Adipose tissue (tissue), 3 donors: Measurements from ENCODE around the gene SPACA4. TPM values are rescaled to one million over a fixed set of nuclear protein-coding genes. Genes with fewer than 3 reads are reported as not detected.

ENCODE experiments used
- H3K27ac ChIP-seq: one replicate; pipeline ENCODE4 v1.5.1; 2013; ENCODE audit warnings: low read depth, low read length
- WGBS, 3 donors: extraction: QIAGEN DNeasy Blood & Tissue Kit; methylation state at CpG; one replicate each; pipeline ENCODE4 v1.1.7; 2013; 5-methylcytosine and 5-hydroxymethylcytosine counted together
- polyA plus RNA-seq, 3 donors: library from polyadenylated mRNA; stranded (reverse); fragments of 200-250 nt; gene quantifications; one replicate each; pipeline ENCODE4 v1.2.3, GENCODE V29; 2013
- donor health status: healthy with polysubstance abuse.
- donor health status: Bipolar disorder and iron deficiency.
- donor health status: healthy.

SPACA4 gene
- polyA plus RNA-seq, 3 donors, result not detected

DNA sequence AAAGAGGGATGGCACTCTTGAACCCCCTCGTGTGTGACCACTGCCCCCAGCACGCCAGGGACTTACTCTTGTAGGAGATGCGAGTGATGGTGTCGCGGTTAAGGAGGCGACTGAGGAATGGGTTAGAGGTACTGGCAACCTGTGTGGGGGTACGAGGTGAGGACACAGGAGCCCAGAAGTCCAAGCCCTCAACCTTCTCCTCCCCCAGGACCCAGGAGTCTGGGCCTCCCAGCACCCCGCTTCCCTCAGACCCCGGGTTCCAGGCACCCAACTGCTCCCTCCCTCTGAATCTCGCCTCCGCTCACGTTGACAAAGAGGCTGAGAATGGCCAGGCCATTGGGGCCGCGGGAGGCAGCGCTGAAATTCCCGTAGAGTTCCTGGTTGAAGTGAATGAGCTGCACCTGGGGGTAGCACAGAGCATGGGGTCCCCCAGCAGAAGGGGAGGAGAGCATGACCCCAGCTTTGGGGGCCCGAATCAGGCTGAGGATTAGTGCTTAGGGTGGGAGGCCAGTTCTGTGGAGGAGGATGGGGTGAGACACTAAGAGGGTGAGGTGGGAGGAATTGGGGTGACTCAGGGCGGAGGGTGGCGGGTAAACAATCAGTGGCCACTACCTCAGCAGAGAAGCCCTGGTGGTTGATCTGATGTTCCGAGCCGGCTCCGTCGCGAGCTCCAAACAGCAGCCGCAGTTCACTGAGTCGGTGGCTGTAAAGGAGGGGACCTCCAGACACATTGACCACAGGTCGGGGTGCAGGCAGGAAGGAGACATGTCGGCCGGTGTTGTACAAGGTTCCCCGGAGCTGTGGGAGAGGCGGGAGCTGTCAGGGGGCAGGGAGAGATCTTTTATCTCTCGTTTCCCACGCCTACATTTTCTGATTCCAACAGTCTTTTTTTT lies 33.2 kb downstream of the SPACA4 start:
- 61 to 74% (median 73%) methylated on average over 31 to 33 of the region's 33 CpGs for WGBS, 3 donors
- no peak overlapping the region for H3K27ac ChIP-seq

DNA sequence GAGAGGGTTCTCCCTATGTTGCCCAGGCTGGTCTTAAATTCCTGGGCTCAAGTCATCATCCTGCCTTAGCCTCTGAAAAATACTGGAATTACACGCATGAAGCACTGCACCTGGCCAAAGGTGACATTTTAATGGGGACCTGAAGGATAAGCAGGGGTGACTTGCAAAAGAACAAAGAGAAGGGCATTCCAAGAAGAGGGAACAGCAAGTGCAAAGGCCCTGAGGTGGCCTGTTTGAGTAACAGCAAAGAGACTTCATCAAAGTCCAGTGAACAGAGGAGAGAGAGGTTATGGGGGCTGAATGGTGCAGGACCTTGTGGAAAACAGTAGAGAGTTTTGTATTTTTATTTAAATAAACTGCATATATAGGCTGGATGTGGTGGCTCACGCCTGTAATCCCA lies 35.3 kb downstream of the SPACA4 start:
- H3K27ac ChIP-seq, result no peak overlapping the region
- 90 to 98% (median 96%) methylated on average over 1 to 2 of the region's 2 CpGs for WGBS, 3 donors

DNA sequence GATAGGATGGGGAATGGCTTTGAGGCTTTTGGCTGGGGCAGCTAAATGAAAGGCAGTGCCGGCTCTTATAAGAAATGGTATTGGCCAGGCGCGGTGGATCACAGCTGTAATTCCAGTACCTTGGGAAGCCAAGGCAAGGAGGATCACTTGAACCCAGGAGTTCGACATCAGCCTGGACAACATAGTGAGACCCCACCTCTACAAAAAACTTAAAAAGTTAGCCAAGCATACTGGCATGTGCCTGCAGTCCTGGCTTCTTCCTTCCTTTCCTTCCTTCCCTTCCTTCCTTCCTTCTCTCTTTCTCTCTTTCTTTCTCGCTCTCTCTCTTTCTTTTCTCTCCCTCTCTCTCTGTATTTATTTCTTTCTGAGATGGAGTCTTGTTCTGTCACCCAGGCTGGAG lies 36.3 kb downstream of the SPACA4 start:
- WGBS, 3 donors, result 87 to 93% (median 88%) methylated on average over 5 of the region's 5 CpGs
- H3K27ac ChIP-seq, result no peak overlapping the region

DNA sequence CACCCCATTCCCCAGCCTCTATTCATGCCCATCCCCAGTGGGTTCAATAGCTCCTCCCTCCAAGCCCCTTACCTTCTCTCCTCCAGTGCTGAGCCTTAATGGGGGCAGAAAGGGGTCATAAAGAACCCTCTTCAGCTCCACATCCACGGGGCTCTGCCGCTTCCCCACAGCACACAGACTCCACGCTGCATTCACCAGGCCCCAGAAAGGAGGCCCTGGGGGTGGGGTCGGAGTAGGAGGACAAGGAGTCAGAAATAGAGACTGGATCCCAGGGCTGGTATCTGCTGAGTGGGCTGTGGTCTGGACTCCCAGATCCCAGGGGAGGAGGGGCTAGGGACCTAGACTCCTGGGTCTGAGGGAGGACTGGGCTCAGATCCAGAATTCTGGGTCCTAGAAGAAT lies 37.8 kb downstream of the SPACA4 start:
- WGBS, 3 donors, result 69 to 83% (median 76%) methylated on average over 4 of the region's 4 CpGs
- no peak overlapping the region for H3K27ac ChIP-seq

DNA sequence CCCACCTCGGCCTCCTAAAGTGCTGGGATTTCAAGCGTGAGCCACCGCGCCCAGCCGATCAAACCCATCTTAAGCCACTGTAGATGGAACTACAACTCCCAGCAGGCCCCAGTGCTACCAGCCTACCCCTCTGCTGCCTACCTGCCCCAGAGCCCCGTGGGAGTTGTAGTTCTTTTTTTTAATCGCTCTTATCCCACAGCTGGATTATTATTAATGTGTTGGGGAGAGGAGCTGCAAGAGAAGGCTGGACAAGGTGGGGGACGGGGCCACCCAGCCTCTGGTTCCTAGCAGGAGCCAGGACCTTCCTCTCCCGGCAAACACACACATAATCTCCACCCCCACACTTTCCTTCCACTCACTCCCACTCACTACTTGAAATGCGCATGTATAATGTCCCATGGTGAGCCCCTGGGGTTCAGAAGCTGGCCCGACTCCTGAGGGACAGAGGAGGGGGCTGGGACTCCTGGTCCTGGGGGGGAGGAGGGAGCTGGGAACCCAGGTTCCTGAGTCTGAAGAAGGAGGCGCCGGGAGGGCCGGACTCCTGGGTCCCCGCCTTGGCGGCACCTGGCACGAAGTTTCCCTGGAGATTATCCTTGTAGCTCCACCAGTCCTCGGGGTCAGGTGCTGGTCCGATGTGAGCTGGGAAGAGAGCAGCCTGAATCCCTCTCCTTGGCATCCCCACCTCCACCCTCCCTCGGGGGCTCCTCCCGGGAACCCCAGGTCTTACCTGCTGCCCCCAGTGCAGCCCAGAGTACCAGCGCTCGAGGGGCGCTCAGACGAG lies 38.5 kb downstream of the SPACA4 start:
- no peak overlapping the region for H3K27ac ChIP-seq
- WGBS, 3 donors, result 2 to 4% (median 3%) methylated on average over 24 to 25 of the region's 25 CpGs

DNA sequence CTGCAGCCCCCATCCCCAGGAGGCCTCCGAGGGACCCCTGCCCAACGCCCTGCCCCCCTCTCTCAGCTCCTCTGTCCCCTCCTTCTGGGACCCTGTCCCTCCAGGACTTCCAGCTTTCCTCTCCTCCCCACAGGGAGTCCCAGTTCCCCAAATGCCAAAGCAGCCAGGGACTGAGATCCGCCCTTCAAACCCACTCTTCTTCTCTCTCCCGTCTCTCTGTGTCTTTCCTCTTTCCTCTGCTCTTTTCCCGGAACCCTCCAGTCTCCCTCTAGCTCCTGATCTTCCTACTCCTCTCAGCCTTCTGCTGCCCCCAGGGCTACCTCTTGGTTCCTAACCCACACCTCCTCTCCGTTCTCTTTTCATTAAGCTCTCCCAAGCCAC lies 39.1 kb downstream of the SPACA4 start:
- WGBS, 3 donors, result 0 to 1% (median 0%) methylated on average over 6 of the region's 6 CpGs
- H3K27ac ChIP-seq, result no peak overlapping the region

DNA sequence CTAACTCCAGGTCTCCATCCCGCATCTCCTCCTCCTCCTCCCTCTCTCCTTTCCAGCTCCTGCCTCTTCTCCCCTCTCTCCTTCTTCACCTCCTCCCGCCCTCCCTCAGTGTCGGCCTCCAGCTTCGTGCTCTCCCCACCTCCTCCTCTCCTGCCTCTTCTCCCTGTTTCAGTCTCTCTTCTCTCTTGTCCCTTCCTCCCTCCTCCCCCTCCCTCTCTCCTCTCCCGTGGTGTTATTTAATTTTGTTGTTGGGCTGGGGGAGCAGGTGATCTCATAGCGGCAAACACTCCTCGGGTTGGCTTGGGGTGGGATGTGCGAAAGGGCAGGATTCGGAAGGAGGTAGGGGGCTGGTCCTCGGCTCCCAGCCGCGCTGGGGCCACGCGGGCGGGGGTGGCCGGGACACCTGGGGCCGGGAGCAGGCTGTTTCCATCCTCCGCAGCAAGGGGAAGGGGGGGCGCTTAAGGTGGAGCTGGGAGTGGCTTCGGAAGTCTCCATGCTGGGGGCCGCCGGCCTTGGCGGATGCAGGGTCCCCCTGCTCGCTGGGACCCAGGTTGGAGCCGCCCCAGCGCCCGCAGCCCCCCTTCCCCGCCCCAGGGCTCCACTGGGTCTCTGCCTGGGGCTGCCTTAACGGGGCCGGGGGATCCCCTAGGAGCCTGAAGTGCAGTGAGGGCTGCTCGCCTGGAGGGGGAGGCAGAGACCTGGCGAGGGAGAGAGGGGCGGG lies 39.6 kb downstream of the SPACA4 start, which contains the start of gene CA11:
TSS of gene CA11 (minus strand) at position 187 of the 721 bp plus-strand sequence. CDS start 555 bp downstream, outside the sequence.
- 0 to 1% (median 0%) methylated on average over 28 to 33 of the region's 33 CpGs for WGBS, 3 donors
- no peak within 1 kb of the TSS for H3K27ac ChIP-seq

DNA sequence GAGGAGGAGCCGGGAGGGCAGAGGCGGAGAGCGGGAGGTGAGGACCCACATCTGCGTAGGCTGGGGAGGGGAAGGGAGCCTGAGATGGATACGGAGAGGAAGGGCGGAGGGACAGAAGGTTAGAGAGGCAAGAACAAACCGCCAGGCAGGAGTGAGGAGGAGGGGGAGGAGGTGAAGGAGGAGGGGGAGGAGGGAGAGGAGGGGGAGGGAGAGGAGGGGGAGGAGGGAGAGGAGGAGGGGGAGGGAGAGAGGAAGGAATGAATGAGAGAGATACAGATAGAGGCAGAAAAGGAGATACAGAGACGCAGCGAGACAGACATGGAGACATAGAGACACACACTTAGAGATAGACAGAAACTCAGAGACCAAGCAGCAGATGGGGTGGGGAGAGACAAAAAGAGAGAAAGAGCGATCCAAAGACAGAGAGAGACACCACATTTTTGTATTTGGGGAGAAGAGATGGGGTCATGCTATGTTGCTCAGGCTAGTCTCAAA lies 40.2 kb downstream of the SPACA4 start:
- WGBS, 3 donors, result 11 to 32% (median 17%) methylated on average over 3 to 8 of the region's 10 CpGs
- no peak overlapping the region for H3K27ac ChIP-seq

DNA sequence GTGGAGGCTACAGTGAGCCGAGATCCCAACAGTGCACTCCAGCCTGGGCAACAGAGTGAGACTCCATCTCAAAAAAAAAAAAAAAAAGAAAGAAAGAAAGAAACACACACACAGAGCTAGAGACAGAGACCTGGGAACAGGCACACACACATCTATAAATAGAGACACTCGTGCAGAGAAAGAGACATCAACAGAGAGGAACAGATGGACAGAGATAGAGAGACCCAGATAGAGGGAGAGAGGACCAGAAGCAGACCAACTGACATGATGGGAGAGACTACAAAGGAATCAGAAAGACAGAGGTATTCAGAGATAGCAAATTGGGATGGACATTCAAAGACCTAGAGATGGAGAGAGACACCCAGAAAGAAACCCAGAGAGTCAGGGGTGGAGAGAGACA lies 41.6 kb downstream of the SPACA4 start:
- WGBS, 3 donors, result 75 to 80% (median 80%) methylated on average over 2 of the region's 2 CpGs
- H3K27ac ChIP-seq, result no peak overlapping the region

DNA sequence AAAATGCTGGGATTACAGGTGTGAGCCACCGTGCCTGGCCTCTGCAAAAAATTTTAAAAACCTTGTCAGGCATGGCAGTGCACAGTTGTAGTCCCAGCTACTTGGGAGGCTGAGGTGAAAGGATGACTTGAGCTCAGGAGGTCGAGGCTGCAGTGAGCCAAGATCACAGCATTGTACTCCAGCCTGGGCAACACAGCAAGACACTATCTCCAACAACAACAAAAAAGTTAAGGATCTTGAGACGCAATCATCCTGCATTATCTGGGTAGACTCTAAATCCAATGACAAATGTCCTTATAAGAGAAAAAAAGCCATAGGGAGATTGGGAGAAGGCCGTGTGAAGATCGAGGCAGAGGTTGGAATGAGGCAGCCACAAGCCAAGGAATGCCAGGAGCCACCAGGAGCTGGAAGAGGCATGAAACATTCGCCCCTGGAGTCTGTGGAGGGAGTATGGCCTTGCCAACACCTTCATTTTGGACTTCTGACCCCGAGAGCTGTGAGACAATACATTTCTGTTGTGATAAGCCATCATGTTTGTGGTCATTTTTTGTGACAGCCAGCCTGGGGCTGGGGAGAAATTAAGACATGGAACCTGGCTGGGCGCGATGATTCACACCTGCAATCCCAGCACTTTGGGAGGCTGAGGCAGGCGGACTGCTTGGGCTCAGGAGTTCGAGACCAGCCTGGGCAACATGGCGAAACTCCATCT lies 44.6 kb downstream of the SPACA4 start:
- WGBS, 3 donors, result 92 to 95% (median 93%) methylated on average over 12 of the region's 12 CpGs

DNA sequence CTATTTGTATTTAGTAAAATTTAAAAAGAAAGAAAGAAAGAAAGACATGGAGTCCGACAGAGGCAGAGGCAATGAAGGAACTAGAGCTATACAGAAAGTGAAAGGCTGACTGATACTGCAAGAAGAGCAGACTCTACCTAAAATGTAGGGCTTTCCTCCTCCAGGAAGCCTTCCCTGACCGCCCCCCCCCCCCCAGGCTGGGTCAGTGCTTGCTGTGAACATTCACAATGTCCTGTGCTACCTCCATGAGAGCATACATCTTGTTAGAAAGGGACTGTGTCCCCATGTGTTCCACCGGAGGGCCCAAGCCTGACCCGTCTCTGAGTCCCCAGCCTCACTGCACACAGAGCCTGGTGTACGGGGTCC lies 45.1 kb downstream of the SPACA4 start:
- no peak overlapping the region for H3K27ac ChIP-seq
- WGBS, 3 donors, result 74 to 94% (median 79%) methylated on average over 5 of the region's 5 CpGs

More for the DNA sequence above, 44.6 kb downstream of the SPACA4 start:
- H3K27ac ChIP-seq, result no peak overlapping the region

DNA sequence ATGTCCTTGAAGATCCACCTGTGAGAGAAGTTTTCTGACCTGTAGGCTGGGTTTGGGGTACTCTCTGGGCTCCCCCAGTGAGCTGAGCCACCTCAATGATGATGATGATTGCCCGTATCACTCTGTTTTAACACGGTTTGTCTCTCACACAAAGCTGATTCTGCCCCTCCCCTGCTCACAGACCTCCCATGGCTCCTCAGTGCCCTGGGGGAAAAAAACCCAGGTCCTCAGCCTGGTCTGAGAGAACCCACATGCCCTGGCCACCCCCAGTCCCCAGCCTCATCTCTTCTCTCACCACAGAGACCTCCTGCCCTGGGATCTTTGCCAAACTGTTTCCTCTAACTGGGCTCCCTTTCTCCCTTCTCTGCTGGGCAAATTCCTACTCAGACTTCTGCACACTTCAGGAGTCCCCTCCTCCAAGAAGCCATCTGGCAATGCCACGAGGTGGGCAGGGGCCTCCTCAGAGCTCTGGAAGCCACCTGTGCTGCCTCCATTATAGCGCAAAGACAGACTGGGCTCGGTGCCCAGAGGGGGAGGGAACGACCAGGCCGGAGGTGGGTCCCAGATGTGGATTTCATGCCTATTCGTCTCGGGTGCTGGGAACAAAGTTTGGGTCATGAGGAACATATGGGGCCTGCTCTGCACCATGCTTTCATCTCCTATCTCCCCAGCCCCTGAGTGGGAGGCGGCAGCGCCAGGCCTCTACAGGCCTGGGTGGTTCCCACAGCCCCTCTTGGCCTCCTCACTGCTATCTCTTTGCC lies 47.9 kb downstream of the SPACA4 start:
- no peak overlapping the region for H3K27ac ChIP-seq
- WGBS, 3 donors, result 34 to 52% (median 45%) methylated on average over 11 of the region's 11 CpGs

DNA sequence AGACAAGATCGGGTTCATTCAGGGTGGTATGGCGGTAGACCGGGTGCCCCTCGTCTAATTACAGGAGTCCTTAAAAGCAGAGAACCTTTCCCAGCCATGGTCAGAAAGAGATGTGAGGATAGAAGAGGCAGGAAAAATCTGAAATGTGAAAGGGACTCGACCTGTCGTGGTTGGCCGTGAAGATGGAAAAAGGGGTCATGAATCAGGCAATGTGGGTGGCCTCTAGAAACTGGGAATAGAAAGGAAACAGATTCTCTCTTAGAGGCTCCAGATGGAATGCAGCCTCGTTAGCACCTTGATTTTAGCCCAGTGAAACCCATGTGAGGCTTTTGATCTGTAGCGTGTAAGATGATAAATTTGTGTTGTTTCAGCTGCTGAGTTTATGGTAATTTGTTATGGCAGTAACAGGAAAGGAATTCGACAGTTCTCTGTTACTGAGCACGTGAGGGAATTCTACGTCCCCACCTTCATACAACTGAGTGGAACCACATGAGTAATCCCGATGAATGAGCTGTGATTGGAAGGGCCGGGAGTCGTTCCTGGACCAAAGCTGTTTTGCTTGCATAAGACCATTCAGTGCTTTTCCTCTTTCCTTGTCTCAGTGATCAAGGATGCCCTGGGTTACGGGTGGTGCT lies 50.4 kb downstream of the SPACA4 start:
- WGBS, 3 donors, result 48 to 60% (median 58%) methylated on average over 16 of the region's 16 CpGs
- no peak overlapping the region for H3K27ac ChIP-seq
